ENCODE data around the gene NAALADL2.

The NAALADL2 gene

DNA sequence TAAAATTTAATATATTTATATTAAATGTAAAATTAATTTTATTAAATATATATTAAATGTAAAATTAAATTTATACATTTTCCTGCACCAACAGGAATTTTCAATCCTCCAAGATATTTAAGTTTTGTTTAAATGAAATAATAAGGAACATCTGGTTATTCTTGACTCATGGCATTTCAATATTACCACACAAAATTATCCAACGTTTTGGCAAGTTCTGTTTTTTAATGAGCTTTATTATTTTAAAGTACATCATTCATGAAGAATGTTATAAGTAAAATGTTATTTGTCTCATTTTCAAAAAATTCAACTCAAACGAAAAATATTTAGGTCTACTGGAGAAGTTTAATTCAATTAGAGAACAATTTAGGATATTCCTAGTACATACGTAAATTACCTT lies 811.4 kb downstream of the NAALADL2 start:
- DNase-seq (ENCODE audit: low read depth): no peak

- DNase-seq (ENCODE audit: low read depth): no peak
Observed at GRCh38 chr3:175672119-175672689, 813.1 kb downstream of the NAALADL2 start.

GRCh38 chr3:175679568-175679967 lies 820.4 kb downstream of the NAALADL2 start:
- no peak for DNase-seq (ENCODE audit: low read depth)

GRCh38 chr3:175692256-175692655 lies 833.1 kb downstream of the NAALADL2 start:
- DNase-seq (ENCODE audit: low read depth): no peak

- no peak for DNase-seq (ENCODE audit: low read depth)
Observed at GRCh38 chr3:175695251-175695650, 836.1 kb downstream of the NAALADL2 start.

- DNase-seq (ENCODE audit: low read depth): no peak
Observed at GRCh38 chr3:175702956-175703355, 843.8 kb downstream of the NAALADL2 start.

DNA sequence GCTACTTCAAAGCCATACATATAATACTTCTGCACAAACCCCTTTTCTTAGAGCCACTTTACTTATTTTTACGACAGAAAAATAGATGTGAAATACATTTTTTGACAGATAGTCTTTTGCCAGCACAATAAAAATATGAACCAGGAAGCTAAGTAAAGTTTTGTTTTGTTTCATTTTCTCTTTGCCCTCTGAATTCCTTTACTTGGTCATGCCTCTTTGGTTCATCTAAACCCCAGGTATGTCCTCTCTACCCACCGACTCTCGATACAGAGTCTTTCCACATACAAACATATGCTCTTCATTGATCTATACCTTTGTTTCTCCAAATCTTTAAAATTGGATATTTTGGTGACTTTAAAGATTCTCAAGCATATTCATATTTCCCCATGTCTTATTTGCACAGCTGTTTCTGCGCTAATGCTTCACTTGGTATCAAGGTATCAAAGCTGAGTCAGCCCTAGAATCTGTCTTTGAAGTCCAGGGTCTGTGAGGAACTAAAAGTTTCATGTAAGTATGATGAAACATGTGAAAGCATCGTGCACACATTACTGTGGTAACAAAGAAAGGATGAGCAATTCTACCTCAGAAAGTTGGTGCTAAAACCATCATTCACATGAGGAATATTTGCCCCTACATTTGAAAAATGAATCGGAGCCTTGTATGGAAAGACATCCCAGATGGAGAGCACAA lies 845.4 kb downstream of the NAALADL2 start:
- DNase-seq (ENCODE audit: low read depth): no peak

GRCh38 chr3:175713268-175713667 lies 854.1 kb downstream of the NAALADL2 start:
- DNase-seq (ENCODE audit: low read depth): no peak

DNA sequence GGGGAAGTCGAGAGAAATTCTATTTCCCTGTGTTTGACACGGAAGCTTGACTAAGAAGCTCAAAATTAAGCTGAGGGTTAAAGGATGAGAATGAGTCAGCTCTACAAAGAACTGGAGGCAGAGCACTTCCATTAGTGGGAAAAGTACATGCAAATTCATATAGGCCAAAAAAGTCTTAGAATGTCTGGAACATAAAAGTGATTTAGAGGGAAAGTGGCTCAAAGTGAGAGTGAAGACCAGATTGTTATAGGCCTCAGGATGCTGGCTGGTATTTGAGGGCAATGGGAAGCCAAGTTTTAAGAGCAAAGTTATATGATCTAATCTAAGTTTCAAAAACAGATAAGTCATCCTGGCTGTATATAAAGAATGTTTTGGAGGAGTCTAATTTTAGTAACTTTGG lies 857.3 kb downstream of the NAALADL2 start:
- no peak for DNase-seq (ENCODE audit: low read depth)

DNA sequence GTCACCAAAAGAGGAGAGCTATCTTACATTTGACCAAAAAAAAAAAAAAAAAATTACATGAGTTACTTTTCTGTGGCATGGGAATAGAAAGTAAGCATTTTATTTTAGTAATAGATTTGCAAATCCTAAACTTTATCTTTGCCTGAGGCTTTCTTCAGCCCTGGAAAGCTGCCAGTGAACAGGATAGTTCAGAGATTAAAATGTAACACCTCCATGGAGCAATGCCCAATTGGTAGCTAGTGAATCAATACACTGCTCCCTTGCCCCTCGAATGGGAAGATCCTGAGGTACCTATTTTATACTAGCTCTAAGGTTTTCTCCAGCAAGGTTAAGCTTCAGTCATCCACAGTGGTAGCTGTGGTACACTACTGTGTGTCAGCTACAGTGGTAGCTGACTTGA lies 867.1 kb downstream of the NAALADL2 start:
- no peak for DNase-seq (ENCODE audit: low read depth)

- DNase-seq (ENCODE audit: low read depth): no peak
Observed at GRCh38 chr3:175728566-175728965, 869.4 kb downstream of the NAALADL2 start.

- no peak for DNase-seq (ENCODE audit: low read depth)
Observed at GRCh38 chr3:175729466-175729865, 870.3 kb downstream of the NAALADL2 start.

DNA sequence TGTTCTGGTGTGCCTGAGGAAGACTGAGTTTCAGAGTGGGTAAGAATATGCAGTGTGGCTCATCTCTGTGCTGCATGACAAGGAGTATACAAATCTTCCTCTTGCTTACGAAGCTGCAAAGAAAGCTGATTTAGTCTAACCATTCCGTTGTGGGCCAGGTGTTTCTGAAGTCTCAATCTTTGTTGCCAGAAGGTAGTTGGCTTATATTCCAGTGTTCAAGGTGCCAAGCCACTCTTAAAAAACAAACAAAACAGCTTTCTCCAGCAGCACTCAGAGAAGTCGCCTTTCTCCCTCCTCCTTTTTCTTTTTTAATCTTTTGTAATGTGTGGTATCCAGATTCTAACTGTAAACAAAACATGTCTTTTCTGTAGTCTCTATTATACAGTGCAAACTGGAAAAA lies 872.4 kb downstream of the NAALADL2 start:
- DNase-seq (ENCODE audit: low read depth): no peak

GRCh38 chr3:175732017-175732416 lies 872.9 kb downstream of the NAALADL2 start:
- no peak for DNase-seq (ENCODE audit: low read depth)

DNA sequence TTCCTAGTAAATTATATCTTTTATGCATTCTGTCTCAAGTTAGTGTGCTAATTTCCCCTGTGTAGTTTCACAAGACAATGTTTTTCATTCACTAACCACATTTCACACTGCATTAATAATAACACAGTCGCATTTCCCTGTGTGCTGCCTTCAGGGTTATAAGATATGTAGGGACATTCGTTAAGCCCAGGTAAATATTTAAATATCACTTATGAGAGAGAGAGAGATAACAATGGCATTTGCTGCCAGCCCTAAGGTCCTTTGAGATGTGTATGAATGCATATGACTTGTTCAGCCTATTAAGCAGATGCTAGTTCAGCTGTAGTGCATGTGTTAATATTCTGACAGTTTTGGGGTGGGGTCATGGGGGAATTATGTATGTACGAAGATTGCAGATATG lies 876.7 kb downstream of the NAALADL2 start:
- DNase-seq (ENCODE audit: low read depth): no peak

DNA sequence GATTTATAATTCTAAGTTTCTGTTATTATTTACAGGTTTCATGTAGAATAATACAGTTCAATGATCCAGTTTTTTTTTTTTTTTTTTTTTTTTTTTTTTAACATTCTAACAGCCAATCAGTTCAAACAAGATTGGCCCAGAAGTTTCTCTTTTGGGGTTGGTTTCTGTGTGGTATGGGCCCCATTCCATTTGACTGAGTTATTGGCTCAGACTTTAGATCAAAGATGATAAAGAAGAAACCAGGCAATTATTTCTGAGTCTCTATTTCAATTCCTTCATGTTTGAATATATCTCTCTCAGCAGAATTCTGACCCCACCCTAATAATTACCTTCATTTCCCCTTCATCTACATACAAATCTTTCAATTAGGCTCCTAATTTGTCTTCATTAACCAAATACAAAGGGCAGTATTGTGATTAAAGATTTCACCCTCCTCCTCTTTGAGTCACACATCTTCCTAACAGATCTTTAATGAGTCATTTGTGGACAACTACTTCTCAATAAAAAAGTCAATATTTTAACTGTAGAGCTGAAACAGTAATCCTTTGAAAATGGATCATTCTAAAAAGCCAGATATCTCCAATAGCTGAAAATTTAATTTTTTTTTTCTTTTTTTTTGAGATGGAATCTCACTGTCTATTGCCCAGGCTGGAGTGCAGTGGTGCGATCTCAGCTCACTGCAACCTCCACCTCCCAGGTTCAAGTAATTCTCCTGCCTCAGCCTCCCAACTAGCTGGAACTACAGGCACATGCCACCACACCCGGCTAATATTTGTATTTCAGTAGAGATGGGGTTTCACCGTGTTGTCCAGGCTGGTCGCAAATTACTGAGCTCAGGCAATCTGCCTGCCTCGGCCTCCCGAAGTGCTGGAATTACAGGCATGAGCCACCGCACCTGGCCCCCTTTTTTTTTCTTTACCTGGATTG lies 878.8 kb downstream of the NAALADL2 start:
- no peak for DNase-seq (ENCODE audit: low read depth)

GRCh38 chr3:175741951-175742350 lies 882.8 kb downstream of the NAALADL2 start:
- DNase-seq (ENCODE audit: low read depth): no peak

DNA sequence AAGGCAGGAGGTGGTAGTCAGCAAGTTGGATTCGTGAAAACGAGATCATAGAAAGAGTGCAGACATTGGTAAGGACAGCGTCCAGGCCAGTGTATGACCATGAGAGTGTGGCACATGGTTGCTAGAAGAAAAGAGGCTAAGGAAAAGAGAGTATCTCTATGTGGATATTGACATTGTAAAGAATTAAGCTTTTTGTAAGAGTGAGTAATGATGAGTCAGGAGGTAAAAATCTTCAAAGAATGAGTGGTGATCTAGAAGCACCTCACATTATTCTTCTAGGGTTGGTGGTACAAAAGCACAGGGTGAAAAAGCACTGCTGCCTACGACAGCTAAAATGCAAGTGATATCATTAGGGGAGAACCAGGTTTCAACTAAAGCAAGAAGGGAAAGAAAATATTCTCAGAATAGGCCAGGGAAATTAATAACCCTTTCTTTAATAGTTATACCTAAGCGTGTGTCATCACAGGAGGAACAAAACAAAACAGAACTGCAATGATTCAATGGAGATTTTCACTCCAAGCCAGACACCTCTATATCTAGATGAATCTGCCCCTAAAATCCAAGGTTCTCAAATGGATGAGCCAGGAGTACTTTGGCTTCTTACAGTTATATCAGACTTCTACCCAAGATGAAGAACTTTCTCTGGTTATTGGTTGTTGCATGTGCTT lies 884.7 kb downstream of the NAALADL2 start:
- DNase-seq (ENCODE audit: low read depth): no peak

- no peak for DNase-seq (ENCODE audit: low read depth)
Observed at GRCh38 chr3:175746308-175746707, 887.2 kb downstream of the NAALADL2 start.

DNA sequence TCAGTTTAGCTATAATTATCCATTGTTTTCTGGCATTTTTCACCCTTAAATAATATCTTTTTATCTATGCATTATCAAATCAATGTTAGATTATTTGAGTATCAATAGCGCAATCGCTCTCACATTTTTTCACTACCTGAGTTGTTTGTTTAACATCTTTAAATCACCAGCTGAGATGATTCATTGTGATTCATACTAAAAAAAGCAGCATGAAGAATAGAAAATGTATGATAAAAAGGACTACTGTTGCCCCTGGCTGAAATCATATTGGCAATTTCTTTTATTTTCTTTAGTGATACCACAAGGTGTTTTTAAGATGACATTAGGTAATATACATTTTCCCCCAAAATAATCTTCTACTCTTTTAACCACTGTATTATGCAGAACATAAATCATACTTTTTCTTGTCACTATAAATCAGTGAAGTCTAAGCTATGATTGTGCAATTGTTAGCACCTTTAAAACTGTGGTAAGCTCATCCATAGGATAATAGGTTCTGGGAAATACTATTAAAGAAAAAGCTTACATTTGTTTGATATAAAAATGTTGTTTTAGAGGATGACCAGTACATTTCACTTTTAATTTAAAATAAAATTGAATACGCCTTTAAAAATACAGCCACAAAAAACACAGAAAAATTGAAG lies 889.1 kb downstream of the NAALADL2 start:
- DNase-seq (ENCODE audit: low read depth): no peak

DNA sequence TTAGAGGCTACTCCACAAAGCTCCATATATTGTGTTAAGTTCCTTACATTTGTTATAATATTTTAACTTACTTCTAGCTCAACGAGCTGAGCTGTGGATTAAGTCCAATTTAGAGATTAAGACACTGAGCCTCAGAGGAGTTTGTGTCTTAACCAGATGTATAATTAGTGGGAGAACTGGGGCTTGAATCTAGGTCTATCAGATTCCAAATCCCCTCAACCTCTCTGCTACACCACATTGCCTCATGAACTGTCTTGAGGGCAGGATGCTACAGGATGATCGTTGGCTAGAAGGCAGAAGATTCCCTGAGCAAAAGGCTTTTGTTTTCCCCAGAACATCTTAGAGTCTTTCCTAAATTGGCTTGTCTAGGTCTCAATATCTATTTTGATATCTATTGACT lies 890.8 kb downstream of the NAALADL2 start:
- DNase-seq (ENCODE audit: low read depth): no peak

- DNase-seq (ENCODE audit: low read depth): no peak
Observed at GRCh38 chr3:175751089-175751488, 892.0 kb downstream of the NAALADL2 start.
